ENCODE measurements around the gene SLC35G6. TPM values are rescaled to one million over a fixed set of nuclear protein-coding genes. Genes with fewer than 3 reads are reported as not detected.
A peak's percentile ranks its signal among the peaks of the same experiment; 100 is the strongest.

SLC35G6 gene
- polyA plus RNA-seq, 2 of the 4 experiments (the other 2 are of a cell fraction), result not detected

DNA sequence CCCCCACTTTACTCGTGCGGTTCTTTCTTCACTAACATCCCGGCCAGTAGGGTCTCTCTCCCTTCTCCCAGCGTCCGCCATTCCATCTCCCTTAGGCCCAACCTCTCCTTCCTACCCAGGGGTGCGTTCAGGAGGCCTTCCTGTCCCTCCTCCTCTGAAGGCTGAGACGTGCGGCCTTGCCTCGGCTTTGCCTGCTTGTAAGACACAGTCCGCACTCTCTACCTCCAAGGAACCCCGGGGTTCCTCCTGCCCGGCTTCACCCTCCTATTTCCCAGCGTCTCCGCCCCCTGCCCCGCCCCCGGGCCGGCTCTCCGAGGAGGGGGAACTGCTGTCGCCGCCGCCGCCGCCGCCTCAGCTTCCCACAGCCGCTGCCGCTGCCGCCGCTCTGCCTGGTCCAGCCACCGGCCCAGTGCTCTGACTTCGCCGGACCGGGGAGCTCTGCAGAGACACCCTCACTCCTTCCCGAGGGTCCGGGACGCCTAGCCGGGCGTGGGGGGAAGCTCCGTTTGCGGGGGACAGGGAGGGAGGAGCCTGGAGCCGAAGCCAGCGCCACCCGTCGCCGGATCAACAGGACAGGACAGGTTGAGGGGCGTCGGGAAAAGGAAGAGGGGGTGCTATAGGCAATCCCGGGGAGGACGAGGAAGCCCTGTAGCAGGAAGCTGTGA is 43.2 kb upstream of the SLC35G6 start:
- 85% methylated on average over 45 of the region's 48 CpGs for WGBS (ENCODE audit: missing lambda C conversion rate)

DNA sequence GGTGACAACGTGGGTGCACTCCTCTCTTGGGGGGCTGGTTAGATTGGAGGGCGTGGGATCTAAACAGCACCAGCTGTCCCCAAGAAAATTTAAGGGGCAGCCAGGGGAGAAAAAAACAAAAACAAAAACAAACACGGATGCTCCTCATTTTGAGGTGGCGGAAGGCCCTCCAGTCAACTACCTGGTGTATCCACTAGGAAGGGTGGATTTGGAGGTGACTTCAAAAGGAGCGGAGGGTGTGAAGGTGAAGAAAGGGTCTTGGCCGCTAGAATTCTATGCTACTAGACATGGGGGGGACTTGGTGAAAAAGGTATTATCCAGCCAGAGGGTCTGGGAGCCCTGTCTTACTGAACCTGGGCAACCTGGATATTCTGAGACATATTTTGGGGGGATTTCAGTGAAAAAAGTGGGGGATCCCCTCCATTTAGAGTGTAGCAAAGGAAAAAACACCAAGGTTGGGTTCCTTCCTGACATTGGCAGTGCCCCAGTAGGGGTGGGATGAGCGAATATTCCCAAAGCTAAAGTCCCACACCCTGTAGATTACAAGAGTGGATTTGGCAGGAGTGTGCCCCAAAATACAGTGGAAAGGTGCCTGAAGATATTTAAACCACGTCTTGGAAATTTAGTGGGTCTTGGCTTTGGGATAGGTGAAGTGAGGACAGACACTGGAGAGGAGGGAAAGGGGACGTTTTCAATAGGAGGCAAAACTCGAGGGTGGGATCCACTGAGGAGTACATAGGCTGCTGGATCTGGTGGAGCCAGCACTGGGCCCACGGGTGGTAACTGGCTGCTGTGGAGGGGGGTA is 42.4 kb upstream of the SLC35G6 start:
- Histone ChIP-seq H3K4me1 (peaks cover 32% of the 10 kb centered on the region), H3K27ac (peak overlapping the region in 1 of 2 experiments; percentile 85; a peak in 3 of 6 replicates), H3K4me3 (peak overlapping the region; percentile 52), H3K9me3 (no peaks in the 10 kb centered on the region), H3K4me2 (peak overlapping the region; percentile 98)
- no peak for ATAC-seq
- CTCF ChIA-PET, result interaction anchor here (0.6 to 17.0 kb wide), 12 partner anchors 13 to 177 kb away, joined by 3 to 342 read pairs (median 15); partner anchors contain the start of genes CHRNB1, KCTD11, SENP3 and SLC35G6
- POLR2A ChIA-PET, result interaction anchor here (0.6 kb wide), 2 partner anchors 19 to 43 kb away, joined by 3 to 5 read pairs; partner anchors contain the start of gene SPEM1
- FAIRE-seq, result no peak
- 77% methylated on average over 11 of the region's 11 CpGs for WGBS (ENCODE audit: missing lambda C conversion rate)
- no peak for DNase-seq (ENCODE audit: low read depth in 1 of 2, low spot score in 1 of 2)
- TF ChIP-seq, protein P1, sequence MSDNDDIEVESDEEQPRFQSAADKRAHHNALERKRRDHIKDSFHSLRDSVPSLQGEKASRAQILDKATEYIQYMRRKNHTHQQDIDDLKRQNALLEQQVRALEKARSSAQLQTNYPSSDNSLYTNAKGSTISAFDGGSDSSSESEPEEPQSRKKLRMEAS (IDR thresholded peaks at IDR 0.05), result no peak
- TF ChIP-seq CHD2 (IDR thresholded peaks at IDR 0.05; ENCODE audit: low read length, partially characterized antibody) (no peak), ZSCAN20 (CRISPR knock-in tag; IDR thresholded peaks at IDR 0.05) (no peak), BHLHE40 (IDR thresholded peaks at IDR 0.05; ENCODE audit: low read depth, low read length) (no peak), ZC3H11A (IDR thresholded peaks at IDR 0.05) (no peak), KDM1A (IDR thresholded peaks at IDR 0.05; ENCODE audit: low read depth) (no peak), CEBPB (IDR thresholded peaks at IDR 0.05) (no peak), RFX5 (IDR thresholded peaks at IDR 0.05) (no peak), POLR2AphosphoS2 (conservative IDR thresholded peaks at IDR 0.05; ENCODE audit: low read length) (no peak), TP53 (CRISPR knock-in tag; IDR thresholded peaks at IDR 0.05) (no peak), MAFK (IDR thresholded peaks at IDR 0.05; ENCODE audit: partially characterized antibody) (no peak), HOXB13 (CRISPR knock-in tag; IDR thresholded peaks at IDR 0.05; ENCODE audit: low read depth) (no peak)
- TF ChIP-seq, protein P2, sequence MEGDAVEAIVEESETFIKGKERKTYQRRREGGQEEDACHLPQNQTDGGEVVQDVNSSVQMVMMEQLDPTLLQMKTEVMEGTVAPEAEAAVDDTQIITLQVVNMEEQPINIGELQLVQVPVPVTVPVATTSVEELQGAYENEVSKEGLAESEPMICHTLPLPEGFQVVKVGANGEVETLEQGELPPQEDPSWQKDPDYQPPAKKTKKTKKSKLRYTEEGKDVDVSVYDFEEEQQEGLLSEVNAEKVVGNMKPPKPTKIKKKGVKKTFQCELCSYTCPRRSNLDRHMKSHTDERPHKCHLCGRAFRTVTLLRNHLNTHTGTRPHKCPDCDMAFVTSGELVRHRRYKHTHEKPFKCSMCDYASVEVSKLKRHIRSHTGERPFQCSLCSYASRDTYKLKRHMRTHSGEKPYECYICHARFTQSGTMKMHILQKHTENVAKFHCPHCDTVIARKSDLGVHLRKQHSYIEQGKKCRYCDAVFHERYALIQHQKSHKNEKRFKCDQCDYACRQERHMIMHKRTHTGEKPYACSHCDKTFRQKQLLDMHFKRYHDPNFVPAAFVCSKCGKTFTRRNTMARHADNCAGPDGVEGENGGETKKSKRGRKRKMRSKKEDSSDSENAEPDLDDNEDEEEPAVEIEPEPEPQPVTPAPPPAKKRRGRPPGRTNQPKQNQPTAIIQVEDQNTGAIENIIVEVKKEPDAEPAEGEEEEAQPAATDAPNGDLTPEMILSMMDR (IDR thresholded peaks at IDR 0.05), result no peak
- TF ChIP-seq, protein P3, sequence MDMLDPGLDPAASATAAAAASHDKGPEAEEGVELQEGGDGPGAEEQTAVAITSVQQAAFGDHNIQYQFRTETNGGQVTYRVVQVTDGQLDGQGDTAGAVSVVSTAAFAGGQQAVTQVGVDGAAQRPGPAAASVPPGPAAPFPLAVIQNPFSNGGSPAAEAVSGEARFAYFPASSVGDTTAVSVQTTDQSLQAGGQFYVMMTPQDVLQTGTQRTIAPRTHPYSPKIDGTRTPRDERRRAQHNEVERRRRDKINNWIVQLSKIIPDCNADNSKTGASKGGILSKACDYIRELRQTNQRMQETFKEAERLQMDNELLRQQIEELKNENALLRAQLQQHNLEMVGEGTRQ (IDR thresholded peaks at IDR 0.05), result no peak

More for the DNA sequence above, 43.2 kb upstream of the SLC35G6 start:
- Histone ChIP-seq H3K4me2 (no peak overlapping the region), H3K9me3 (no peaks in the 10 kb centered on the region), H3K4me1 (peaks cover 31% of the 10 kb centered on the region), H3K27ac (no peak overlapping the region), H3K4me3 (no peak overlapping the region)
- DNase-seq (ENCODE audit: low read depth in 1 of 2, low spot score in 1 of 2), result no peak
- CTCF ChIA-PET, result interaction anchor here (0.6 to 17.0 kb wide), 22 partner anchors 12 to 177 kb away, joined by 3 to 342 read pairs (median 14); partner anchors contain the start of genes CHRNB1, KCTD11, PLSCR3 and SENP3
- TF ChIP-seq NR3C1 (IDR thresholded peaks at IDR 0.05) (no peak), SREBF2 (IDR thresholded peaks at IDR 0.05) (no peak), SMC3 (IDR thresholded peaks at IDR 0.05) (no peak), PHF8 (IDR thresholded peaks at IDR 0.05; ENCODE audit: borderline replicate concordance, low read depth) (no peak), JUN (IDR thresholded peaks at IDR 0.05) (no peak), CBX2 (IDR thresholded peaks at IDR 0.05; ENCODE audit: borderline replicate concordance, low read depth) (no peak), MAFK (IDR thresholded peaks at IDR 0.05; ENCODE audit: partially characterized antibody) (no peak), TFCP2L1 (CRISPR knock-in tag; IDR thresholded peaks at IDR 0.05) (no peak), TP53 (CRISPR knock-in tag; IDR thresholded peaks at IDR 0.05) (no peak), RCOR1 (IDR thresholded peaks at IDR 0.05; ENCODE audit: low read depth, low read length) (no peak)
- TF ChIP-seq, protein P4, sequence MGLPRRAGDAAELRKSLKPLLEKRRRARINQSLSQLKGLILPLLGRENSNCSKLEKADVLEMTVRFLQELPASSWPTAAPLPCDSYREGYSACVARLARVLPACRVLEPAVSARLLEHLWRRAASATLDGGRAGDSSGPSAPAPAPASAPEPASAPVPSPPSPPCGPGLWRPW (IDR thresholded peaks at IDR 0.05), result no peak
- TF ChIP-seq, protein P5, sequence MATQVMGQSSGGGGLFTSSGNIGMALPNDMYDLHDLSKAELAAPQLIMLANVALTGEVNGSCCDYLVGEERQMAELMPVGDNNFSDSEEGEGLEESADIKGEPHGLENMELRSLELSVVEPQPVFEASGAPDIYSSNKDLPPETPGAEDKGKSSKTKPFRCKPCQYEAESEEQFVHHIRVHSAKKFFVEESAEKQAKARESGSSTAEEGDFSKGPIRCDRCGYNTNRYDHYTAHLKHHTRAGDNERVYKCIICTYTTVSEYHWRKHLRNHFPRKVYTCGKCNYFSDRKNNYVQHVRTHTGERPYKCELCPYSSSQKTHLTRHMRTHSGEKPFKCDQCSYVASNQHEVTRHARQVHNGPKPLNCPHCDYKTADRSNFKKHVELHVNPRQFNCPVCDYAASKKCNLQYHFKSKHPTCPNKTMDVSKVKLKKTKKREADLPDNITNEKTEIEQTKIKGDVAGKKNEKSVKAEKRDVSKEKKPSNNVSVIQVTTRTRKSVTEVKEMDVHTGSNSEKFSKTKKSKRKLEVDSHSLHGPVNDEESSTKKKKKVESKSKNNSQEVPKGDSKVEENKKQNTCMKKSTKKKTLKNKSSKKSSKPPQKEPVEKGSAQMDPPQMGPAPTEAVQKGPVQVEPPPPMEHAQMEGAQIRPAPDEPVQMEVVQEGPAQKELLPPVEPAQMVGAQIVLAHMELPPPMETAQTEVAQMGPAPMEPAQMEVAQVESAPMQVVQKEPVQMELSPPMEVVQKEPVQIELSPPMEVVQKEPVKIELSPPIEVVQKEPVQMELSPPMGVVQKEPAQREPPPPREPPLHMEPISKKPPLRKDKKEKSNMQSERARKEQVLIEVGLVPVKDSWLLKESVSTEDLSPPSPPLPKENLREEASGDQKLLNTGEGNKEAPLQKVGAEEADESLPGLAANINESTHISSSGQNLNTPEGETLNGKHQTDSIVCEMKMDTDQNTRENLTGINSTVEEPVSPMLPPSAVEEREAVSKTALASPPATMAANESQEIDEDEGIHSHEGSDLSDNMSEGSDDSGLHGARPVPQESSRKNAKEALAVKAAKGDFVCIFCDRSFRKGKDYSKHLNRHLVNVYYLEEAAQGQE (IDR thresholded peaks at IDR 0.05), result no peak
- TF ChIP-seq, protein P6, sequence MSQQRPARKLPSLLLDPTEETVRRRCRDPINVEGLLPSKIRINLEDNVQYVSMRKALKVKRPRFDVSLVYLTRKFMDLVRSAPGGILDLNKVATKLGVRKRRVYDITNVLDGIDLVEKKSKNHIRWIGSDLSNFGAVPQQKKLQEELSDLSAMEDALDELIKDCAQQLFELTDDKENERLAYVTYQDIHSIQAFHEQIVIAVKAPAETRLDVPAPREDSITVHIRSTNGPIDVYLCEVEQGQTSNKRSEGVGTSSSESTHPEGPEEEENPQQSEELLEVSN (IDR thresholded peaks at IDR 0.05; ENCODE audit: borderline replicate concordance, low read depth), result no peak
- TF ChIP-seq, protein P2 (IDR thresholded peaks at IDR 0.05), result no peak
- no peak for ATAC-seq
- POLR2A ChIA-PET, result no interaction called here
- FAIRE-seq, result no peak

All from A549 (cell line).